Stimulated activated CD8-positive, alpha-beta memory T cell treated with anti-CD3 and anti-CD28 coated beads, Interleukin-15, amount 100 ng/mL, for 4 hours (primary cell): Measurements from ENCODE around the gene SLC25A51.

Source experiments
- DNase-seq, 2 donors: peaks; one replicate each; pipeline ENCODE4 v3.0.0-alpha.2; 2020; ENCODE audit warnings: low read depth in 2 of 2

SLC25A51 gene

GRCh38 chr9:37903647-37904444 lies at the start of gene SLC25A51:
TSS of gene SLC25A51 (minus strand) at chr9:37904127. CDS start at chr9:37888550, 15,577 bp downstream.
- peak; percentile 88 to 89 for DNase-seq

GRCh38 chr9:37953206-37953774 lies 49.4 kb upstream of the SLC25A51 start:
- no peak for DNase-seq

- DNase-seq: no peak
Measured at GRCh38 chr9:37952731-37953130, 48.8 kb upstream of the SLC25A51 start.

GRCh38 chr9:37951671-37952449 lies 47.9 kb upstream of the SLC25A51 start:
- DNase-seq: no peak

GRCh38 chr9:37950561-37950960 lies 46.6 kb upstream of the SLC25A51 start:
- DNase-seq: no peak

GRCh38 chr9:37949576-37949975 lies 45.6 kb upstream of the SLC25A51 start:
- DNase-seq: no peak

GRCh38 chr9:37948417-37948980 lies 44.6 kb upstream of the SLC25A51 start:
- no peak for DNase-seq

GRCh38 chr9:37947977-37948376 lies 44.0 kb upstream of the SLC25A51 start:
- no peak for DNase-seq

- no peak for DNase-seq
Measured at GRCh38 chr9:37947471-37947870, 43.5 kb upstream of the SLC25A51 start.

GRCh38 chr9:37946971-37947370 lies 43.0 kb upstream of the SLC25A51 start:
- no peak for DNase-seq

- DNase-seq: no peak
Measured at GRCh38 chr9:37946041-37946440, 42.1 kb upstream of the SLC25A51 start.

- no peak for DNase-seq
Measured at GRCh38 chr9:37944671-37945481, 40.9 kb upstream of the SLC25A51 start.

- DNase-seq: no peak
Measured at GRCh38 chr9:37944266-37944650, 40.3 kb upstream of the SLC25A51 start.

GRCh38 chr9:37943345-37944265 lies 39.7 kb upstream of the SLC25A51 start:
- no peak for DNase-seq

- no peak for DNase-seq
Measured at GRCh38 chr9:37942621-37943344, 38.9 kb upstream of the SLC25A51 start.

- no peak for DNase-seq
Measured at GRCh38 chr9:37941253-37941652, 37.3 kb upstream of the SLC25A51 start.

GRCh38 chr9:37939575-37940095 lies 35.7 kb upstream of the SLC25A51 start:
- DNase-seq: no peak

- DNase-seq: no peak
Measured at GRCh38 chr9:37938121-37938891, 34.4 kb upstream of the SLC25A51 start.

GRCh38 chr9:37937366-37937765 lies 33.4 kb upstream of the SLC25A51 start:
- DNase-seq: no peak
